C4-2B (cell line): Measurements from ENCODE around the gene TMEM9.

Experiments
- CTCF ChIP-seq: fragments of 450-650 bp; conservative IDR thresholded peaks from 2 replicates; pipeline ENCODE4 v1.5.1; 2017; ENCODE audit warnings: mild to moderate bottlenecking
- ZFX ChIP-seq: fragments of 450-650 bp; IDR thresholded peaks from 2 replicates; pipeline ENCODE4 v1.6.1; 2017

GRCh38 chr1:201126463-201126831 lies 27.8 kb downstream of the TMEM9 start:
- TF ChIP-seq CTCF (no peak), ZFX (no peak)
